GM21619 (cell line): ENCODE data around the gene CCDC9B.
A peak's percentile ranks its signal among the peaks of the same experiment; 100 is the strongest.

Experiments used
- ATAC-seq: cut with Tn5 transposase; IDR thresholded peaks from one replicate; pipeline ENCODE4 v1.9.1; 2021; ENCODE audit not compliant: unreplicated experiment

CCDC9B gene

DNA sequence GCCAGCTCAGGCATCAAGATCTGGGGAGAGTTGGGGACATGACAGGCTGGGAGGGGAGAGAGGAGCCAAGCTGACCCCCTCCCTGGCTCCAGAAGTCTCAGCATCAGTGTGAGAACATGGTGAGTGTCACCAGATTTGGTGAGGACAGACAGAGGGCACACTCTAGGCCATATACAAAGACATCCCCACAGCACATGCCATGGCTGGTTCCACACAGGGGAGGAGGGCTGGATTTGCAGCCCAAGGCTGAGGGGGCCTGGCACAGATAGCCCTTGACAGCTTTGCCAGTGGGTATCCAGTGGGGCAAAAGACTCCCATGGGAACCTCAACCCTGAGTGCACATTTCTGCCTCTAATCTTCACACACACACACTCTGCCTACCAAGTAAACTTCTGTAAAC is 47.7 kb downstream of the CCDC9B start:
- ATAC-seq, result no peak

- ATAC-seq, result no peak
Observed at GRCh38 chr15:40292246-40292645, 48.5 kb downstream of the CCDC9B start.

DNA sequence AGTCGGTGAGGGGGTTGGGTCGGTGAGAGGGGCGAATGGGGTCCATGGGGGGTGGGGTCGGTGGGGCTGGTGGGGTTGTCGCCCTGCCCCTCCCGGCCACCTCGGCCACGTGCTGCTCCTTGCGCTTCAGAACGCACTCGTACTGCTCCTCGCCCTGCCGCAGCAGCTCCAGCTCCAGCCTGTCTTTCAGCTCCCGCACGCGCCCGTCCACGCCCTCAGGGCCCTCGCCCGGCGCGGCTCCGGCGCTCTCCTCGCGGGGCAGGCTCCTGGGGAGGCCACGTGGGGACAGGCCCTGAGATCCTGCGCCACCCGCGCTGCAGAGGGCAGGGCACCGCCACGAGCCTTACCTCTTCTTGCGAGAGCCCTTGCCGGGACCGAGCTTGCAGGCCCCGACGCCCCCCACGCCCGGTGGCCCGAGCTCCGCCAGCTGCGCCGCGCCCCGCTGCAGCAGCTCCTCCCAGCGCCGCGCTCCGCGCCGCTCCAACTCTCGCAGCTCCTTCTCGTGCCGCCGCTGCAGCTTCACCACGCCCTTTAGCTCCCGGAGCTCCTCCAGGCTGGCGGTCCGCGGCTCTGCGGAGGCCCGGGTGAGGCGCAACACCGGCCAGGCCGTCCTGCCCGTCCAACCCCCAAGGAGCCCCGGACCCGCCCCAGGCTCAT is 49.7 kb downstream of the CCDC9B start:
- no peak for ATAC-seq

DNA sequence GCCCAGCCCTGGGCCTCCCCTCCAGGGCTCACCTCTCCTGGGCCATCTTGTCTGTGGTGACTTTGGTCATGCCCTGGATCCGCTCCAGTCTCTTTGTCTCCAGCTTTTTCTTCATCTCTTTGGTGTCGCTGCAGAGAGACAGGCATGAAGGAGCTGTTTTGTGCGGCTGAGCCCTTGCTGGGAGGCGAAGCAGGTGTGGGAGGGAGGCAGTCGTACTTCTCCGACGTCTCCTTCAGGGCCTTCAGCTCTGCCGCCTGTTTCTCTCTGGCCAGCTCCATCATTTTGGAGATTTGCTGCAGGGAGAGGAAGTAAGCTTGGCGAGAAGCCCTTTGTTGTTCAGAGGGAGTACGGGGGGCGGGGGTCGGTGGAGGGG is 50.2 kb downstream of the CCDC9B start:
- no peak for ATAC-seq

GRCh38 chr15:40289140-40289775 is 51.5 kb downstream of the CCDC9B start:
- ATAC-seq, result no peak

GRCh38 chr15:40287968-40288367 is 52.8 kb downstream of the CCDC9B start:
- ATAC-seq, result no peak

- ATAC-seq, result no peak
Observed at GRCh38 chr15:40287505-40287904, 53.2 kb downstream of the CCDC9B start.

- no peak for ATAC-seq
Observed at GRCh38 chr15:40286794-40287193, 53.9 kb downstream of the CCDC9B start.

- no peak for ATAC-seq
Observed at GRCh38 chr15:40286061-40286532, 54.6 kb downstream of the CCDC9B start.

- ATAC-seq, result no peak
Observed at GRCh38 chr15:40285554-40286011, 55.2 kb downstream of the CCDC9B start.

DNA sequence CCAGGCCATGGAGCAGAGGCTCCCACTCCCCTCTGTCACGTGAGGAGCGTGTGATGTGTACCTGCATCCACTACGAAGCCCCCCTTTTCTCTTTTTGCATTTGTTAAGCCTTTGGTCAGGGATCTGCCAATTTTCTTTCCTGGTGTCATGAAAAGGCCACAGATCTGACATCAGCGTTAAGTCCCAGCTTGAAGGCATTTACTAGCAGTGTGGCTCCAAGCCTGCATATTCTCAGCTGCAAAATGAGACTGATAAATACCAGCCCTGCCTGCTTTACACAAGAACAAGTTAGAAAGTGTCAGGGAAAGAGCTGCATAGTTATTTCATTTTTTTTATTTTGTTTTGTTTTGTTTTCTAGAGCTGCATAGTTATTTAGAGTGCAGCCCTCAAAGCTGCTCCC is 55.6 kb downstream of the CCDC9B start:
- ATAC-seq, result no peak

- no peak for ATAC-seq
Observed at GRCh38 chr15:40283615-40284300, 57.0 kb downstream of the CCDC9B start.

DNA sequence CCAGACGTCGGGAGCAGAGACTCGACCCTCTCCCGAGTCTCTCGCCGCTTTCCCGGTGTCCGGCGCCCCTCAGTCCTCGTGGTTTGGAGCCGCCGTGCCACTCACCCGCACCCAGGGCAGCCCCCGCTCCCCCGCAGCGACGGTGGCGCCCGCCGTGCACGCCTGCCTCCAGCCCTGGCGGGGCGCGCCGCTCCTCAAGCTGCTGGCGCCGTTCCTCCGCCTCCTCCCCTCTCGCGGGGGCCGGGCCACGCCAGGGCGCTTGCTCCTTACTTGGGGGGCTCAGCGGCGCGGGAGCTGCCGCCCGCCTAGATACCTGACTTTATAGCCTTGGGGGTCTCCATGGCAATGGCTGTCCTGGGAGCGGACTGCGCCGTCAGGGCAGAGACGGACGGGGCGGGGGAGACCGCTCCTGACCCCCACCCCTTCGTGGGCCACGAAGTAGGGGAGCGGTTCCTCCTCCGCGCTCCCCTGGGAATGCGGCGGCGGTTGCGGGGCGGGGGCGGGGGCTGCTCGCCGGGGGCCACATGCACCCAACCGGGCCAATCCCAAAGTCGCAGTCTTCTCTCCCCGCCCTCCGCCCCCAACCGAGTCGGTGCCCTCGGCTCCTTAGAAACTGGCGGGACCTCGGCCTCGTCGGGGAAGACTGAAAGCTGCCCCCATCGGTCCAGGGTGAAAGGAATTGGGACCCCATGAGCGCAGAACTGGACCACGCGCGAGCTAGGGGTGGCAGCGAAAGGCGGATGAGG is 57.7 kb downstream of the CCDC9B start, which contains the start of gene ANKRD63:
ANKRD63 (minus strand) TSS at position 196 of the 746 bp plus-strand sequence. CDS start 478 bp downstream, outside the sequence.
- ATAC-seq, result no peak

- ATAC-seq, result peak; percentile 40
Observed at GRCh38 chr15:40282147-40282868, 58.4 kb downstream of the CCDC9B start.

GRCh38 chr15:40281801-40282146 is 59.0 kb downstream of the CCDC9B start:
- no peak for ATAC-seq
